HepG2 (cell line): Measurements from ENCODE around the gene UBB. TPM values are rescaled to one million over a fixed set of nuclear protein-coding genes. Genes with fewer than 3 reads are reported as not detected.

Experiments
- ATF7-NPFF ChIP-seq: sonication (generic); formaldehyde crosslinking; IDR thresholded peaks from 2 replicates; pipeline ENCODE4 v1.8.1; 2023; ENCODE audit warnings: mild to moderate bottlenecking, low read depth, missing genetic modification reagents, moderate library complexity
- CBFB ChIP-seq: sonication (generic); formaldehyde crosslinking; IDR thresholded peaks from 2 replicates; pipeline ENCODE4 v1.4.0; 2020; ENCODE audit warnings: missing genetic modification reagents
- MTA1 ChIP-seq: sonication (generic); formaldehyde crosslinking; IDR thresholded peaks from 2 replicates; pipeline ENCODE4 v1.4.0; 2020; ENCODE audit warnings: missing genetic modification reagents, mild to moderate bottlenecking, borderline replicate concordance
- NCOA2 ChIP-seq: sonication (generic); formaldehyde crosslinking; IDR thresholded peaks from 2 replicates; pipeline ENCODE4 v1.8.0; 2022; ENCODE audit warnings: inconsistent platforms
- PHF20 ChIP-seq: sonication (generic); formaldehyde crosslinking; IDR thresholded peaks from 2 replicates; pipeline ENCODE4 v1.5.0; 2020; ENCODE audit warnings: mild to moderate bottlenecking, missing genetic modification reagents
- SALL1 ChIP-seq: sonication (generic); formaldehyde crosslinking; IDR thresholded peaks from 2 replicates; pipeline ENCODE4 v1.8.0; 2022; ENCODE audit warnings: mild to moderate bottlenecking, missing genetic modification reagents
- XRCC5 ChIP-seq: fragments of 200-400 bp; formaldehyde crosslinking; optimal IDR thresholded peaks from 2 replicates; pipeline ENCODE3; 2017; ENCODE audit warnings: mild to moderate bottlenecking, low read length
- ZFP37 ChIP-seq: sonication (generic); formaldehyde crosslinking; IDR thresholded peaks from 2 replicates; pipeline ENCODE4 v1.4.0; 2020; ENCODE audit warnings: missing genetic modification reagents, borderline replicate concordance
- ZNF468 ChIP-seq: sonication (generic); formaldehyde crosslinking; IDR thresholded peaks from 2 replicates; pipeline ENCODE4 v1.8.0; 2022; ENCODE audit warnings: mild to moderate bottlenecking, moderate library complexity, missing genetic modification reagents
- ZNF543 ChIP-seq: sonication (generic); formaldehyde crosslinking; IDR thresholded peaks from 2 replicates; pipeline ENCODE4 v1.4.0; 2020; ENCODE audit warnings: mild to moderate bottlenecking, missing genetic modification reagents
- polyA plus RNA-seq, 8 experiments: library from polyadenylated mRNA; depleted of rRNA in 3 of 8; stranded (reverse) in 7 of 8; unstranded in 1 of 8; fragments of >200 nt; fragmentation: Illumina TruSeq in 4 of 8; extraction: Trizol in 4 of 8; gene quantifications; 2 replicates each; pipeline versions ENCODE4 v1.2.1 to v1.2.3, GENCODE V29; 2011 to 2016; ENCODE audit warnings: low read depth in 4 of 8, missing spikeins in 1 of 8, mixed read lengths in 1 of 8; ENCODE audit not compliant: insufficient read depth in 1 of 8
- total RNA-seq, 5 experiments: library from RNA; depleted of rRNA; stranded (reverse); fragments of >200 nt; fragmentation: Illumina TruSeq; extraction: Trizol; gene quantifications; 2 replicates each; pipeline ENCODE4 v1.2.3, GENCODE V29; 2016; ENCODE audit warnings: low read depth in 1 of 5
- TF ChIP-seq, protein P1 (sequence below): sonication (generic); formaldehyde crosslinking; IDR thresholded peaks from 2 replicates; pipeline ENCODE4 v1.5.1; 2020; ENCODE audit warnings: mild to moderate bottlenecking, missing genetic modification reagents, borderline replicate concordance
- TF ChIP-seq, protein P2 (sequence below): sonication (generic); formaldehyde crosslinking; IDR thresholded peaks from 2 replicates; pipeline ENCODE4 v1.8.1; 2023; ENCODE audit warnings: mild to moderate bottlenecking, missing genetic modification reagents, borderline replicate concordance
- TF ChIP-seq, protein P3 (sequence below): sonication (generic); formaldehyde crosslinking; IDR thresholded peaks from 2 replicates; pipeline ENCODE4 v1.8.0; 2022; ENCODE audit warnings: mild to moderate bottlenecking, missing genetic modification reagents
- TF ChIP-seq, protein P4 (sequence below): IDR thresholded peaks from 2 replicates; pipeline ENCODE4 v1.6.1; 2012; ENCODE audit warnings: low read length, improper control_type of control experiment
- TF ChIP-seq, protein P5 (sequence below): sonication (generic); formaldehyde crosslinking; IDR thresholded peaks from 2 replicates; pipeline ENCODE4 v1.4.0; 2020; ENCODE audit warnings: mild to moderate bottlenecking, missing genetic modification reagents

UBB gene
- total and polyA plus RNA-seq, 2 of the 13 experiments (the other 11 are each of a cell fraction or from before 2014, with no cell fraction given) = 1,130 to 2,066 TPM

DNA sequence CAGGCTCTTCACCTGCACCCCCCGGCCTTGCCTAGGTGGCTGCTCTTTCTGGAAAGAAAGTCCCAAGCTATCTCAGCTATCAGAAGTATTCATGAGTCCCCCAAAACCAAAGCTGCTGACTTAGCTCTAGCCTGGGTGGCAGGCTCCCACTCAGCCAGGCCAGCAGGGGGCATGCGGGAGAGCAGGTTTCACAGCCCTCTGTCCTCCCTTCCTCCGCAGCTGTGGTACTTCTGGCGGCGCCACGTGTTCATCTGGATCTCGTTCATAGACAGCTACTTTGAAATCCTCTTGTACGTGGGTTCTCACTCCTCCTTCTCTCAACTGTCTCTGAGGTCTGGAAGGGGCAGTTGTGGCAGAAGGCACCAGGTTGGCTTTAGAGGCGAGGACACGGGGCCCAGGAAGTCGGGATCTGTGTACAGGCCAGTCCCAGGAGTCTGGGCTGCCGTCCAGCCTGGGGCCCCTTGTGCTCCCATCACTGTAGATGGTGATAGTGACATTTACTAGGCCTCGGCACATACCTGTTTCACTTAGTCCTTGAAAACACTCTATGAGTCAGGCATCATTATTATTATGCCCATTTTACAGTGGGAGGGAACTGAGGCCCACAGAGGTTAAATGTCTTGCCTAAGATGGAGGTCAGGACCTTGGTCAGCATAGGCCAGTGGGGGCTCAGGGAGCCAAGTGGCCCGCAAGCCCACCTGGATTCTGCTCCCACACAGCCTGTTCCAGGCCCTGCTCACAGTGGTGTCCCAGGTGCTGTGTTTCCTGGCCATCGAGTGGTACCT, 47.4 kb downstream of the UBB start (continued):
- TF ChIP-seq, protein P1, sequence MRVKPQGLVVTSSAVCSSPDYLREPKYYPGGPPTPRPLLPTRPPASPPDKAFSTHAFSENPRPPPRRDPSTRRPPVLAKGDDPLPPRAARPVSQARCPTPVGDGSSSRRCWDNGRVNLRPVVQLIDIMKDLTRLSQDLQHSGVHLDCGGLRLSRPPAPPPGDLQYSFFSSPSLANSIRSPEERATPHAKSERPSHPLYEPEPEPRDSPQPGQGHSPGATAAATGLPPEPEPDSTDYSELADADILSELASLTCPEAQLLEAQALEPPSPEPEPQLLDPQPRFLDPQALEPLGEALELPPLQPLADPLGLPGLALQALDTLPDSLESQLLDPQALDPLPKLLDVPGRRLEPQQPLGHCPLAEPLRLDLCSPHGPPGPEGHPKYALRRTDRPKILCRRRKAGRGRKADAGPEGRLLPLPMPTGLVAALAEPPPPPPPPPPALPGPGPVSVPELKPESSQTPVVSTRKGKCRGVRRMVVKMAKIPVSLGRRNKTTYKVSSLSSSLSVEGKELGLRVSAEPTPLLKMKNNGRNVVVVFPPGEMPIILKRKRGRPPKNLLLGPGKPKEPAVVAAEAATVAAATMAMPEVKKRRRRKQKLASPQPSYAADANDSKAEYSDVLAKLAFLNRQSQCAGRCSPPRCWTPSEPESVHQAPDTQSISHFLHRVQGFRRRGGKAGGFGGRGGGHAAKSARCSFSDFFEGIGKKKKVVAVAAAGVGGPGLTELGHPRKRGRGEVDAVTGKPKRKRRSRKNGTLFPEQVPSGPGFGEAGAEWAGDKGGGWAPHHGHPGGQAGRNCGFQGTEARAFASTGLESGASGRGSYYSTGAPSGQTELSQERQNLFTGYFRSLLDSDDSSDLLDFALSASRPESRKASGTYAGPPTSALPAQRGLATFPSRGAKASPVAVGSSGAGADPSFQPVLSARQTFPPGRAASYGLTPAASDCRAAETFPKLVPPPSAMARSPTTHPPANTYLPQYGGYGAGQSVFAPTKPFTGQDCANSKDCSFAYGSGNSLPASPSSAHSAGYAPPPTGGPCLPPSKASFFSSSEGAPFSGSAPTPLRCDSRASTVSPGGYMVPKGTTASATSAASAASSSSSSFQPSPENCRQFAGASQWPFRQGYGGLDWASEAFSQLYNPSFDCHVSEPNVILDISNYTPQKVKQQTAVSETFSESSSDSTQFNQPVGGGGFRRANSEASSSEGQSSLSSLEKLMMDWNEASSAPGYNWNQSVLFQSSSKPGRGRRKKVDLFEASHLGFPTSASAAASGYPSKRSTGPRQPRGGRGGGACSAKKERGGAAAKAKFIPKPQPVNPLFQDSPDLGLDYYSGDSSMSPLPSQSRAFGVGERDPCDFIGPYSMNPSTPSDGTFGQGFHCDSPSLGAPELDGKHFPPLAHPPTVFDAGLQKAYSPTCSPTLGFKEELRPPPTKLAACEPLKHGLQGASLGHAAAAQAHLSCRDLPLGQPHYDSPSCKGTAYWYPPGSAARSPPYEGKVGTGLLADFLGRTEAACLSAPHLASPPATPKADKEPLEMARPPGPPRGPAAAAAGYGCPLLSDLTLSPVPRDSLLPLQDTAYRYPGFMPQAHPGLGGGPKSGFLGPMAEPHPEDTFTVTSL (CRISPR knock-in tag) = no peak
- TF ChIP-seq ZFP37 (CRISPR knock-in tag) = no peak
- TF ChIP-seq, protein P2, sequence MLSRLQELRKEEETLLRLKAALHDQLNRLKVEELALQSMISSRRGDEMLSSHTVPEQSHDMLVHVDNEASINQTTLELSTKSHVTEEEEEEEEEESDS (CRISPR knock-in tag) = no peak
- TF ChIP-seq CBFB (CRISPR knock-in tag) = no peak
- 0 out of 2 replicates have a peak, but pooled peaks have one; percentile 35 for TF ChIP-seq ZNF543
- TF ChIP-seq, protein P3, sequence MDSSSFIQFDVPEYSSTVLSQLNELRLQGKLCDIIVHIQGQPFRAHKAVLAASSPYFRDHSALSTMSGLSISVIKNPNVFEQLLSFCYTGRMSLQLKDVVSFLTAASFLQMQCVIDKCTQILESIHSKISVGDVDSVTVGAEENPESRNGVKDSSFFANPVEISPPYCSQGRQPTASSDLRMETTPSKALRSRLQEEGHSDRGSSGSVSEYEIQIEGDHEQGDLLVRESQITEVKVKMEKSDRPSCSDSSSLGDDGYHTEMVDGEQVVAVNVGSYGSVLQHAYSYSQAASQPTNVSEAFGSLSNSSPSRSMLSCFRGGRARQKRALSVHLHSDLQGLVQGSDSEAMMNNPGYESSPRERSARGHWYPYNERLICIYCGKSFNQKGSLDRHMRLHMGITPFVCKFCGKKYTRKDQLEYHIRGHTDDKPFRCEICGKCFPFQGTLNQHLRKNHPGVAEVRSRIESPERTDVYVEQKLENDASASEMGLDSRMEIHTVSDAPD (CRISPR knock-in tag) = 0 out of 2 replicates have a peak, but pooled peaks have one; percentile 39
- peak; percentile 30; the same call in 1 of the 2 replicates for TF ChIP-seq NCOA2
- TF ChIP-seq, protein P4, sequence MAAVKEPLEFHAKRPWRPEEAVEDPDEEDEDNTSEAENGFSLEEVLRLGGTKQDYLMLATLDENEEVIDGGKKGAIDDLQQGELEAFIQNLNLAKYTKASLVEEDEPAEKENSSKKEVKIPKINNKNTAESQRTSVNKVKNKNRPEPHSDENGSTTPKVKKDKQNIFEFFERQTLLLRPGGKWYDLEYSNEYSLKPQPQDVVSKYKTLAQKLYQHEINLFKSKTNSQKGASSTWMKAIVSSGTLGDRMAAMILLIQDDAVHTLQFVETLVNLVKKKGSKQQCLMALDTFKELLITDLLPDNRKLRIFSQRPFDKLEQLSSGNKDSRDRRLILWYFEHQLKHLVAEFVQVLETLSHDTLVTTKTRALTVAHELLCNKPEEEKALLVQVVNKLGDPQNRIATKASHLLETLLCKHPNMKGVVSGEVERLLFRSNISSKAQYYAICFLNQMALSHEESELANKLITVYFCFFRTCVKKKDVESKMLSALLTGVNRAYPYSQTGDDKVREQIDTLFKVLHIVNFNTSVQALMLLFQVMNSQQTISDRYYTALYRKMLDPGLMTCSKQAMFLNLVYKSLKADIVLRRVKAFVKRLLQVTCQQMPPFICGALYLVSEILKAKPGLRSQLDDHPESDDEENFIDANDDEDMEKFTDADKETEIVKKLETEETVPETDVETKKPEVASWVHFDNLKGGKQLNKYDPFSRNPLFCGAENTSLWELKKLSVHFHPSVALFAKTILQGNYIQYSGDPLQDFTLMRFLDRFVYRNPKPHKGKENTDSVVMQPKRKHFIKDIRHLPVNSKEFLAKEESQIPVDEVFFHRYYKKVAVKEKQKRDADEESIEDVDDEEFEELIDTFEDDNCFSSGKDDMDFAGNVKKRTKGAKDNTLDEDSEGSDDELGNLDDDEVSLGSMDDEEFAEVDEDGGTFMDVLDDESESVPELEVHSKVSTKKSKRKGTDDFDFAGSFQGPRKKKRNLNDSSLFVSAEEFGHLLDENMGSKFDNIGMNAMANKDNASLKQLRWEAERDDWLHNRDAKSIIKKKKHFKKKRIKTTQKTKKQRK = no peak
- TF ChIP-seq, protein P5, sequence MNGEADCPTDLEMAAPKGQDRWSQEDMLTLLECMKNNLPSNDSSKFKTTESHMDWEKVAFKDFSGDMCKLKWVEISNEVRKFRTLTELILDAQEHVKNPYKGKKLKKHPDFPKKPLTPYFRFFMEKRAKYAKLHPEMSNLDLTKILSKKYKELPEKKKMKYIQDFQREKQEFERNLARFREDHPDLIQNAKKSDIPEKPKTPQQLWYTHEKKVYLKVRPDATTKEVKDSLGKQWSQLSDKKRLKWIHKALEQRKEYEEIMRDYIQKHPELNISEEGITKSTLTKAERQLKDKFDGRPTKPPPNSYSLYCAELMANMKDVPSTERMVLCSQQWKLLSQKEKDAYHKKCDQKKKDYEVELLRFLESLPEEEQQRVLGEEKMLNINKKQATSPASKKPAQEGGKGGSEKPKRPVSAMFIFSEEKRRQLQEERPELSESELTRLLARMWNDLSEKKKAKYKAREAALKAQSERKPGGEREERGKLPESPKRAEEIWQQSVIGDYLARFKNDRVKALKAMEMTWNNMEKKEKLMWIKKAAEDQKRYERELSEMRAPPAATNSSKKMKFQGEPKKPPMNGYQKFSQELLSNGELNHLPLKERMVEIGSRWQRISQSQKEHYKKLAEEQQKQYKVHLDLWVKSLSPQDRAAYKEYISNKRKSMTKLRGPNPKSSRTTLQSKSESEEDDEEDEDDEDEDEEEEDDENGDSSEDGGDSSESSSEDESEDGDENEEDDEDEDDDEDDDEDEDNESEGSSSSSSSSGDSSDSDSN (CRISPR knock-in tag) = peak; percentile 49; the same call in 1 of the 2 replicates
- 0 out of 2 replicates have a peak, but pooled peaks have one; percentile 31 for TF ChIP-seq PHF20 (CRISPR knock-in tag)
- 0 out of 2 replicates have a peak, but pooled peaks have one; percentile 38 for TF ChIP-seq ZNF468 (CRISPR knock-in tag)
- 0 out of 2 replicates have a peak, but pooled peaks have one; percentile 36 for TF ChIP-seq MTA1 (CRISPR knock-in tag)
- TF ChIP-seq SALL1 (CRISPR knock-in tag) = peak; percentile 77
- TF ChIP-seq ATF7-NPFF (CRISPR knock-in tag) = peak; percentile 71
- peak; percentile 86 for TF ChIP-seq XRCC5
